Adrenal gland (tissue), 12 donors: ENCODE measurements around the gene ZBTB40. TPM values are rescaled to one million over a fixed set of nuclear protein-coding genes. Genes with fewer than 3 reads are reported as not detected.
A peak's percentile ranks its signal among the peaks of the same experiment; 100 is the strongest.

Experiments used
- DNase-seq, 7 donors: peaks; one replicate each; pipeline ENCODE4 v3.0.0-alpha.2; 2019 to 2020
- H3K27ac ChIP-seq, 5 donors: fragments of 200-600 bp; sonication (generic) in 4 of 5; 1 replicate in 3 of 5; 2 replicates in 2 of 5; pipeline versions ENCODE4 v1.5.1 to v1.8.0; 2016 to 2020; ENCODE audit warnings: mild to moderate bottlenecking in 1 of 5
- H3K27me3 ChIP-seq: fragments of 200-600 bp; 2 replicates; pipeline ENCODE4 v1.8.0; 2021
- H3K36me3 ChIP-seq, 2 donors: fragments of 200-600 bp; replicated peaks in 1 of 2; 1 replicate in 1 of 2; 2 replicates in 1 of 2; pipeline versions ENCODE4 v1.5.1 to v1.8.0; 2018 to 2022
- H3K4me1 ChIP-seq, 2 donors: fragments of 200-600 bp; replicated peaks in 1 of 2; 1 replicate in 1 of 2; 2 replicates in 1 of 2; pipeline versions ENCODE4 v1.5.1 to v1.8.0; 2018 to 2021
- H3K4me3 ChIP-seq, 4 donors: fragments of 200-600 bp; sonication (generic) in 3 of 4; one replicate each; pipeline ENCODE4 v1.5.1; 2016 to 2018
- H3K9me3 ChIP-seq, 3 donors: fragments of 200-600 bp; sonication (generic) in 1 of 3; replicated peaks in 1 of 3; 1 replicate in 2 of 3; 2 replicates in 1 of 3; pipeline versions ENCODE4 v1.5.1 to v1.8.0; 2016 to 2021
- POLR2A ChIP-seq, 2 donors: fragments of 450-650 bp; IDR thresholded peaks; one replicate each; pipeline ENCODE4 v1.6.1; 2017; ENCODE audit warnings: antibody characterized with exemption in 2 of 2, mild to moderate bottlenecking in 2 of 2, moderate library complexity in 1 of 2
- WGBS, 4 donors: extraction: QIAGEN DNeasy Blood & Tissue Kit in 2 of 4; methylation state at CpG; one replicate each; pipeline versions ENCODE4 v1.1.5 to v1.1.7; 2013 to 2017; 5-methylcytosine and 5-hydroxymethylcytosine counted together
- intact Hi-C, 2 donors: fragments of 100-400 bp; cut with DNase I; formaldehyde crosslinking; loops; one replicate each; pipeline versions ENCODE4 v1.14.1 to v1.15.0; 2022 to 2023
- polyA plus RNA-seq, 3 donors: library from polyadenylated mRNA; stranded (reverse); fragments of 200-250 nt in 2 of 3; fragments of 350-450 nt in 1 of 3; fragmentation: Illumina TruSeq in 1 of 3; extraction: RNeasy Lipid Tissue Mini Kit (QIAGEN cat#74804) in 1 of 3; gene quantifications; one replicate each; pipeline ENCODE4 v1.2.3, GENCODE V29; 2013 to 2014
- total RNA-seq, 9 donors: library from RNA; depleted of rRNA in 4 of 9; stranded (reverse); fragments of >200 nt in 4 of 9; fragments of 120-200 nt in 1 of 9; fragmentation: NEBNext Ultra II Directional in 1 of 9; extraction: Animal tissue kit (Norgen Biotek cat#: 25700) in 1 of 9; gene quantifications; one replicate each; pipeline versions ENCODE4 v1.1.0 to v1.2.4, GENCODE V29; 2013 to 2023
- TF ChIP-seq, protein P1 (sequence below), 6 experiments: fragments of 450-650 bp in 4 of 6; fragments of 200-600 bp in 2 of 6; sonication (generic) in 1 of 6; IDR thresholded peaks; 1 replicate in 5 of 6; 2 replicates in 1 of 6; pipeline versions ENCODE4 v1.5.1 to v1.8.0; 2016 to 2021; ENCODE audit warnings: antibody characterized with exemption in 6 of 6, mild to moderate bottlenecking in 2 of 6, moderate library complexity in 1 of 6
- donor health status: healthy with polysubstance abuse.
- donor health status: Bipolar disorder and iron deficiency.
- donor health status: DM: yes; HTN: yes; CAD: no.
- donor health status: DM: no; HTN: no; CAD: no.
- donor health status: DM: no; HTN: no; CAD: no.
- donor health status: DM: yes; HTN: yes; CAD: no.

Gene ZBTB40
- total and polyA plus RNA-seq, 12 donors = 17.1 to 45.7 (median 27.7) TPM

DNA sequence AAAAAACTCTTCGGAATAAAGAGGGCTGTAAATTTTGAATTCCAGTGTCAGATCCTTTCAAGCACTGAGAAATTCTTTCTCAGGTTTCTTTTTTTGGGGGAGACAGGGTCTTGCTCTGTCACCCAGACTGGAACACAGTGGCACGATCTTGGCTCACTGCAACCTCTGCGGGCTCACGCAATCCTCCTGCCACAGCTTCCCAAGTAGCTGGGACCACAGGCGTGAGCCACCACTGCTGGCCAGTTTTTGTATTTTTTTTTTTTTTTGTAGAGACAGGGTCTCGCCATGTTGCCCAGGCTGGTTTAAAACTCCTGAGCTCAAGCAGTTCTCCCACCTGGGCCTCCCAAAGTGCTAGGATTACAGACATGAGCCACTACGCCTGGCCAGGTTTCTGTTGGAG lies 76.8 kb downstream of the ZBTB40 start:
- intact Hi-C loops = loop anchor here (5.0 to 10.0 kb wide), 2 partner anchors 104 to 114 kb away; partner anchors contain the start of gene C1QC (in 2 of the 2)
- no peaks in the 10 kb centered on the region for H3K9me3 ChIP-seq
- TF ChIP-seq POLR2A (IDR thresholded peaks at IDR 0.05) = no peak
- TF ChIP-seq, protein P1, sequence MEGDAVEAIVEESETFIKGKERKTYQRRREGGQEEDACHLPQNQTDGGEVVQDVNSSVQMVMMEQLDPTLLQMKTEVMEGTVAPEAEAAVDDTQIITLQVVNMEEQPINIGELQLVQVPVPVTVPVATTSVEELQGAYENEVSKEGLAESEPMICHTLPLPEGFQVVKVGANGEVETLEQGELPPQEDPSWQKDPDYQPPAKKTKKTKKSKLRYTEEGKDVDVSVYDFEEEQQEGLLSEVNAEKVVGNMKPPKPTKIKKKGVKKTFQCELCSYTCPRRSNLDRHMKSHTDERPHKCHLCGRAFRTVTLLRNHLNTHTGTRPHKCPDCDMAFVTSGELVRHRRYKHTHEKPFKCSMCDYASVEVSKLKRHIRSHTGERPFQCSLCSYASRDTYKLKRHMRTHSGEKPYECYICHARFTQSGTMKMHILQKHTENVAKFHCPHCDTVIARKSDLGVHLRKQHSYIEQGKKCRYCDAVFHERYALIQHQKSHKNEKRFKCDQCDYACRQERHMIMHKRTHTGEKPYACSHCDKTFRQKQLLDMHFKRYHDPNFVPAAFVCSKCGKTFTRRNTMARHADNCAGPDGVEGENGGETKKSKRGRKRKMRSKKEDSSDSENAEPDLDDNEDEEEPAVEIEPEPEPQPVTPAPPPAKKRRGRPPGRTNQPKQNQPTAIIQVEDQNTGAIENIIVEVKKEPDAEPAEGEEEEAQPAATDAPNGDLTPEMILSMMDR (IDR thresholded peaks at IDR 0.05) = no peak
- H3K27ac ChIP-seq = no peak overlapping the region
- DNase-seq = no peak
- peaks cover 0 to 43% of the 10 kb centered on the region in 2 donors for H3K36me3 ChIP-seq
- 94 to 97% (median 96%) methylated on average over 7 of the region's 7 CpGs for WGBS, 4 donors
- no peaks in the 10 kb centered on the region for H3K27me3 ChIP-seq
- no peak overlapping the region for H3K4me3 ChIP-seq
- peaks cover 0 to 15% of the 10 kb centered on the region in 2 donors for H3K4me1 ChIP-seq

DNA sequence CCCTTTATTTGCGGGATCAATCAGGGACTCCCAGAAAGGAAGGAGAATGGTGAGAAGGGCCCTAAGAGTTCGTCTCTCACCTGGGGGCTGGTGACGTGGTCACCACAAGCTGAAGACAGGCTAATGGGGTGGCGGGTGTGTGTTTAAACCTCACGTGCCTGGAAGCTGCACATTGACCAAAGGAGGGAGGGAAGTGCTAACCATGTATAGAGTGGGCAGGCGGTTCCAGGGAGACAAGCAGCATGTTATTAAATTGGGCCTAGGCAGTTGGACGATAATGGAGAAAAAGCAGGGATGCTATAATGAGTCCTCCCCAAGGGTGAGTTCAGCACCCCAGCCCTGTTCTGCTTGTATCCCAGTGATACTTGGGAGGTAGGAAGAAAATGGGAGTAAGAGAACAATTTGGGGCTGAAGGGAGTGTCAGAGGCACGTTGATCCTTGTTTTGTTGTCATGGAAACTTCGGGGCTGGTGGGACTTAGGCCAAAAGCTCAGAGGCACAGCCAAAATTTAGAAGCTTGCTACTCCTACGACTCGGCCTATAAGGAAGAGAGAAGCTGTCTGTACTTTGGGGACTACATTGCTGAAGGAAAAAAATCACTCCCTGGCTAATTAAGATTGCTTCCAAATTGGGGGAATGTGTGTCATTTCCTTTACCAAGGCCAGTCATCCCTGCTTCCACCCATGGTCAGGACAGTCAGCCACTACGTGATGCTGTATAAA lies 78.4 kb downstream of the ZBTB40 start:
- intact Hi-C loops = loop anchor here (5.0 to 10.0 kb wide), 2 partner anchors 105 to 112 kb away; partner anchors contain the start of gene C1QC (in 2 of the 2)
- H3K27me3 ChIP-seq = no peaks in the 10 kb centered on the region
- WGBS, 4 donors = 73 to 81% (median 78%) methylated on average over 12 of the region's 12 CpGs
- peaks cover 0 to 15% of the 10 kb centered on the region in 2 donors for H3K4me1 ChIP-seq
- peak overlapping the region in 2 of 5 donors; percentile 57 to 58 for H3K27ac ChIP-seq
- no peak for TF ChIP-seq POLR2A (IDR thresholded peaks at IDR 0.05)
- TF ChIP-seq, protein P1 (IDR thresholded peaks at IDR 0.05) = no peak
- peaks cover 0 to 27% of the 10 kb centered on the region in 2 donors for H3K36me3 ChIP-seq
- no peak overlapping the region for H3K4me3 ChIP-seq
- no peaks in the 10 kb centered on the region for H3K9me3 ChIP-seq
- DNase-seq = peak in 1 of 7 donors; percentile 15

- no peak for DNase-seq
- WGBS, 4 donors = 85 to 93% (median 87%) methylated on average over 3 of the region's 3 CpGs
These were observed 79.1 kb downstream of the ZBTB40 start for GRCh38 chr1:22530715-22531114.

GRCh38 chr1:22531251-22531650 lies 79.6 kb downstream of the ZBTB40 start:
- no peak overlapping the region for H3K4me3 ChIP-seq
- intact Hi-C loops = no loop called here
- no peak for TF ChIP-seq POLR2A (IDR thresholded peaks at IDR 0.05)
- TF ChIP-seq, protein P1 (IDR thresholded peaks at IDR 0.05) = no peak
- no peaks in the 10 kb centered on the region for H3K9me3 ChIP-seq
- peaks cover 0 to 15% of the 10 kb centered on the region in 2 donors for H3K4me1 ChIP-seq
- no peak overlapping the region for H3K27ac ChIP-seq
- H3K27me3 ChIP-seq = no peaks in the 10 kb centered on the region
- DNase-seq = no peak
- WGBS, 4 donors = 71 to 74% (median 73%) methylated on average over 5 to 6 of the region's 6 CpGs
- H3K36me3 ChIP-seq = peaks cover 0 to 15% of the 10 kb centered on the region in 2 donors

More at GRCh38 chr1:22530715-22531114, 79.1 kb downstream of the ZBTB40 start:
- H3K27me3 ChIP-seq = no peaks in the 10 kb centered on the region
- no peaks in the 10 kb centered on the region for H3K9me3 ChIP-seq
- no peak overlapping the region for H3K4me3 ChIP-seq
- H3K27ac ChIP-seq = peak overlapping the region in 1 of 5 donors; percentile 57
- peaks cover 0 to 15% of the 10 kb centered on the region in 2 donors for H3K4me1 ChIP-seq
- TF ChIP-seq, protein P1 (IDR thresholded peaks at IDR 0.05) = no peak
- H3K36me3 ChIP-seq = peaks cover 0 to 21% of the 10 kb centered on the region in 2 donors
- intact Hi-C loops = no loop called here
